ENCODE data around the gene HDGFL2. TPM values are rescaled to one million over a fixed set of nuclear protein-coding genes. Genes with fewer than 3 reads are reported as not detected.

Gene HDGFL2
- total and polyA plus RNA-seq, 9 donors = 35.0 to 97.7 (median 83.3) TPM

DNA sequence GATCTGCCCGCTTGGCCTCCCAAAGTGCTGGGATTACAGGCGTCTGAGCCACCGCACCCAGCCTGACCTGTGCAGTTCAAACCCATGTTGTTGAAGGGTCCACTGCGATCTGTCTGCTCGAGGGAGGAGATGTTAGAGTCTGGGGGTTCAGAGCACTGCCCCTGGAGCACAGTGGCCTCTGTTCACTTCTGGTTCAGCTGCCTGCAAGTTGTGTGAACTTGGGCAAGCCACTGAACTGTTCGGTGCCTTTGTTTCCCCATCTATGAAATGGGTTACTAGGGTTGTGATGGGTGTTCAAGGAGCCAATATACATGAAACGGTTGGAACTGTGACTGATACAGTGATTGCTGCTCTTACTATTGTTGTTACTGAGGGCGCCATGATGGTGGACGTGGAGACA is 61.2 kb downstream of the HDGFL2 start:
- Histone ChIP-seq H3K4me3 (ENCODE audit: low read length) (no peak overlapping the region), H3K4me1 (ENCODE audit: control insufficient read depth, insufficient read depth, low read length) (peaks cover 27% of the 10 kb centered on the region), H3K36me3 (ENCODE audit: control insufficient read depth, insufficient read depth, low read length) (no peaks in the 10 kb centered on the region), H3K27me3 (ENCODE audit: control insufficient read depth, insufficient read depth, low read length) (peaks cover 8% of the 10 kb centered on the region), H3K27ac (ENCODE audit: low read length) (no peak overlapping the region), H3K9me3 (replicated peaks; ENCODE audit: control insufficient read depth, low read depth, low read length) (no peaks in the 10 kb centered on the region)
- DNase-seq = no peak
- 75% methylated on average over 7 of the region's 9 CpGs for WGBS (ENCODE audit: insufficient coverage)

- peaks cover 8% of the 10 kb centered on the region for H3K27me3 ChIP-seq (ENCODE audit: control insufficient read depth, insufficient read depth, low read length)
- WGBS (ENCODE audit: insufficient coverage) = 74% methylated on average over 6 of the region's 9 CpGs
- no peaks in the 10 kb centered on the region for H3K9me3 ChIP-seq (replicated peaks; ENCODE audit: control insufficient read depth, low read depth, low read length)
- H3K36me3 ChIP-seq (ENCODE audit: control insufficient read depth, insufficient read depth, low read length) = no peaks in the 10 kb centered on the region
- no peak overlapping the region for H3K4me3 ChIP-seq (ENCODE audit: low read length)
- no peak for DNase-seq
- peaks cover 29% of the 10 kb centered on the region for H3K4me1 ChIP-seq (ENCODE audit: control insufficient read depth, insufficient read depth, low read length)
- H3K27ac ChIP-seq (ENCODE audit: low read length) = no peak overlapping the region
Observed at GRCh38 chr19:4533835-4534424, 61.8 kb downstream of the HDGFL2 start.

DNA sequence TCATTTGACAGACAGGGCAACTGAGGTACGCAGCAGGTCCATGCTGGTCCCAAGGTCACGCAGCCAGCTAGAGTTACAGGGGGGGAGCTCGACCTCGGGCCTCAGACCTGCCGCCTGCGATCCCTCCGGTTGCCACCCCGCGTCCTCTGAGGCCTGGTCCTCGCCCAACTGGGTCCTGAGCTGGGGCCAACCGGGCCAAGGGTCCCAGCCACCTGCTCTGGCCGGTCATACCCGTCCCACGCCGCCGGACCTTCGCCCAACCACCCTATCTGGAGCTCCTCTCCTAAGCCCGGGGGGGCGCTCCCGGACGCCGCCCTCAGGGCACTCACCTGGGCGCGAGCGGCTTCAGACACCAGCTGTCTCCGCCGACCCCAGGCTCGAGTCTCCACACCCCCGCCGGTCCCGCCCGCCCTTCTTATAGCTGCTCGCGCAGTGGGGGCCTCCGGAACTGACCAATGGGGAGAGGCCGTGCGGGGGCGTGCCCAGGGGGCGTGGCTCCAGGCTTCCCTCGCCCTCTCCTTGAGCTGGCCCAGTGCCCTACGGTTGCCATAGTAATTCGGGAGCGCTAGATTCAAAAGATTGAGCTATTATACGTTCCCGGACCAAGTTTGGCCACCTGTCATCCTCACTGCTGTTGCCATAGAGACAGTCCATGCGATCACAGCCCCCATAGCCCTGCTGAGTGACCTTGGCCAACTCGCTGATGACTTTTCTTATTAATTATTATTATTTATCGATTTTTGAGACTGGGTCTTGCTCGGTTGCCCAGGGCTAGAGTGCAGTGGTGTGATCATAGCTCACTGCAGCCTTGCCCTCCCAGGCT is 63.0 kb downstream of the HDGFL2 start, which contains the start of gene PLIN5:
Gene PLIN5 (minus strand): TSS at position 389 of the 823 bp plus-strand sequence. CDS start 1,150 bp downstream, outside the sequence.
- DNase-seq = peak; percentile 68
- Histone ChIP-seq H3K9me3 (replicated peaks; ENCODE audit: control insufficient read depth, low read depth, low read length) (no peaks in the 10 kb centered on the region), H3K27me3 (ENCODE audit: control insufficient read depth, insufficient read depth, low read length) (peaks cover 8% of the 10 kb centered on the region), H3K27ac (ENCODE audit: low read length) (no peak within 1 kb of the TSS), H3K4me1 (ENCODE audit: control insufficient read depth, insufficient read depth, low read length) (peaks cover 29% of the 10 kb centered on the region), H3K36me3 (ENCODE audit: control insufficient read depth, insufficient read depth, low read length) (no peaks in the 10 kb centered on the region), H3K4me3 (ENCODE audit: low read length) (peak within 1 kb of the TSS; percentile 1)
- WGBS (ENCODE audit: insufficient coverage) = 3% methylated on average over 43 of the region's 49 CpGs

DNA sequence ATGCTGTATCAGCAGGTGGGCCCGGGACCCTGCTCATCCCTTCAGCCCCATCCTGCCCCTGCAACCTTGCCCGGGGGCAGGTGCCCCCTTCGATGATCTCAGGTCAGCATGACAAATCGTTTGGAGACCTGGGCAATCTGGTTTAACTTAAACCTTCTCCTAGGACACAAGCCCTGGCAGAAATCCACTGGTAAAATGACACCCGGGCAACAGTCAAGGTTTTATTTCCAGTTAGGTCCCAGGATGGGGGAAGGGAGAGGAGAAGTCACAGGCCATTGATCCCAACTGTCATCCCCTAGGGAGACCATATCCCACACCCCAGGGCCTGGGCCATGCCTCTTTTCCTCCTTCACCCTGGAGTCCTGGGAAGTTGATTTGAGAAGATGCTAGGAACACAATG is 64.7 kb downstream of the HDGFL2 start:
- Histone ChIP-seq H3K36me3 (ENCODE audit: control insufficient read depth, insufficient read depth, low read length) (no peaks in the 10 kb centered on the region), H3K4me1 (ENCODE audit: control insufficient read depth, insufficient read depth, low read length) (peaks cover 29% of the 10 kb centered on the region), H3K27me3 (ENCODE audit: control insufficient read depth, insufficient read depth, low read length) (peaks cover 8% of the 10 kb centered on the region), H3K27ac (ENCODE audit: low read length) (no peak overlapping the region), H3K9me3 (replicated peaks; ENCODE audit: control insufficient read depth, low read depth, low read length) (peaks cover 8% of the 10 kb centered on the region), H3K4me3 (ENCODE audit: low read length) (no peak overlapping the region)
- WGBS (ENCODE audit: insufficient coverage) = 26% methylated on average over 4 of the region's 5 CpGs
- DNase-seq = no peak

DNA sequence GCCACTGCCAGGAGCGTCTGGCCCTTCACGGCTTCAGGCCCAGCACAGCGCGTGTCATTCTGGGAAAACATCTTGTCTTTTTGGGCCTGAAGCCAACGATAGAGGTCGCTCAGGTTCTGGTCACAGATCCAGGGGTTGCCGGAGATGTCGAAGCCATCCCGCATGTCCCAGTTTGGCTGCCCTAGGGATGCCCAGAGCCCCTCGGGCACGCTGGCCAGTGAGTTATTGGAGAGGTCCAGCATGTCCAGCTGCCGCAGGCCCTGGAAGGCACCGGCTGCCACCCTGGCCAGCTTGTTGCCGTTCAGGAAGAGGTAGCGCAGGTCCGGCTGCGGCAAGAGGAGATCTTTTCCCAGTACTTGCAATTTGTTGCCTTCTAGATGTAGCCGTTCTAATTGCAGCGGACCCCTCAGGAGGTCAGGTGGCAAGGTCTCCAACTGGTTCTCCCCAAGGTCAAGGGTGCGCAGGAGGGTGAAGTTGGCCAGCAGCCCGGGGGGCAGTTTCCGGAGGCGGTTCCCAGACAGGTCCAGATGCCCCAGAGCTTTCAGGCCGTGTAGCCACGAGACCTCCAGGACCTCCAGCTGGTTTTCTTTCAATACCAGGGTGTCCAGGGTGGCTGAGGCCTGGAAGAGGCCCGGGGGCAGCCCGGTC is 66.0 kb downstream of the HDGFL2 start:
- peaks cover 29% of the 10 kb centered on the region for H3K4me1 ChIP-seq (ENCODE audit: control insufficient read depth, insufficient read depth, low read length)
- peaks cover 8% of the 10 kb centered on the region for H3K9me3 ChIP-seq (replicated peaks; ENCODE audit: control insufficient read depth, low read depth, low read length)
- H3K27ac ChIP-seq (ENCODE audit: low read length) = no peak overlapping the region
- H3K27me3 ChIP-seq (ENCODE audit: control insufficient read depth, insufficient read depth, low read length) = peaks cover 8% of the 10 kb centered on the region
- H3K36me3 ChIP-seq (ENCODE audit: control insufficient read depth, insufficient read depth, low read length) = no peaks in the 10 kb centered on the region
- no peak overlapping the region for H3K4me3 ChIP-seq (ENCODE audit: low read length)
- WGBS (ENCODE audit: insufficient coverage) = 71% methylated on average over 27 of the region's 27 CpGs
- DNase-seq = no peak

- Histone ChIP-seq H3K4me1 (ENCODE audit: control insufficient read depth, insufficient read depth, low read length) (peaks cover 29% of the 10 kb centered on the region), H3K27ac (ENCODE audit: low read length) (no peak overlapping the region), H3K36me3 (ENCODE audit: control insufficient read depth, insufficient read depth, low read length) (no peaks in the 10 kb centered on the region), H3K9me3 (replicated peaks; ENCODE audit: control insufficient read depth, low read depth, low read length) (peaks cover 8% of the 10 kb centered on the region), H3K27me3 (ENCODE audit: control insufficient read depth, insufficient read depth, low read length) (peaks cover 8% of the 10 kb centered on the region), H3K4me3 (ENCODE audit: low read length) (no peak overlapping the region)
- 88% methylated on average over 13 of the region's 13 CpGs for whole genome bisulfite sequencing (ENCODE audit: insufficient coverage)
- no peak for DNase-seq
Observed at GRCh38 chr19:4538601-4538954, 66.5 kb downstream of the HDGFL2 start.

DNA sequence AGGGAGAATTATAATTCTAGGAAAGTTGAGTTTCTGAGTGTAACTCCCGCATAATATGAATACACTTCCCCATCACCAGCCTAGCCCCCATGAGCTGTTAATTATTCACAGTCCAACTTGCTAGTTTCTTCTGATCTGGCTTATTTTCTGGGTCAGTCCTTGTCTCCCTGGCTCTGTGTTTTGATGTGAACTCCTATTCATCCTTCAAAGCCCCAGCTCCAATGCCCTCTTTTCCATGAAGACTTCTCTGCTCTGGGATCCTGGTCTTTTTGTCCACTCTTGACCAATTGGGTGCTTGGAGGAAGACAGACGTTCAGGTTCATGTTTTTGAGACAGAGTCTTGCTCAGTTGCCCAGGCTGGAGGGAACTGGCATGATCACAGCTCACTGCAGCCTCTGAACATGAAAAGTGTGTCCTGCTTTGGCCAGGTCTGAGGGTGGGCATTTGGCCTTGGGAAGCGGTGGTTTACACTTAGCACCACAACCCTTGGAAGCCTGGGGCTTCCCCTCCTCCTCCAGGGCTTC is 67.1 kb downstream of the HDGFL2 start:
- Histone ChIP-seq H3K27me3 (ENCODE audit: control insufficient read depth, insufficient read depth, low read length) (peaks cover 8% of the 10 kb centered on the region), H3K4me1 (ENCODE audit: control insufficient read depth, insufficient read depth, low read length) (peaks cover 29% of the 10 kb centered on the region), H3K4me3 (ENCODE audit: low read length) (no peak overlapping the region), H3K9me3 (replicated peaks; ENCODE audit: control insufficient read depth, low read depth, low read length) (peaks cover 8% of the 10 kb centered on the region), H3K27ac (ENCODE audit: low read length) (no peak overlapping the region), H3K36me3 (ENCODE audit: control insufficient read depth, insufficient read depth, low read length) (no peaks in the 10 kb centered on the region)
- 50% methylated on average over 1 of the region's 3 CpGs for WGBS (ENCODE audit: insufficient coverage)
- DNase-seq = no peak

DNA sequence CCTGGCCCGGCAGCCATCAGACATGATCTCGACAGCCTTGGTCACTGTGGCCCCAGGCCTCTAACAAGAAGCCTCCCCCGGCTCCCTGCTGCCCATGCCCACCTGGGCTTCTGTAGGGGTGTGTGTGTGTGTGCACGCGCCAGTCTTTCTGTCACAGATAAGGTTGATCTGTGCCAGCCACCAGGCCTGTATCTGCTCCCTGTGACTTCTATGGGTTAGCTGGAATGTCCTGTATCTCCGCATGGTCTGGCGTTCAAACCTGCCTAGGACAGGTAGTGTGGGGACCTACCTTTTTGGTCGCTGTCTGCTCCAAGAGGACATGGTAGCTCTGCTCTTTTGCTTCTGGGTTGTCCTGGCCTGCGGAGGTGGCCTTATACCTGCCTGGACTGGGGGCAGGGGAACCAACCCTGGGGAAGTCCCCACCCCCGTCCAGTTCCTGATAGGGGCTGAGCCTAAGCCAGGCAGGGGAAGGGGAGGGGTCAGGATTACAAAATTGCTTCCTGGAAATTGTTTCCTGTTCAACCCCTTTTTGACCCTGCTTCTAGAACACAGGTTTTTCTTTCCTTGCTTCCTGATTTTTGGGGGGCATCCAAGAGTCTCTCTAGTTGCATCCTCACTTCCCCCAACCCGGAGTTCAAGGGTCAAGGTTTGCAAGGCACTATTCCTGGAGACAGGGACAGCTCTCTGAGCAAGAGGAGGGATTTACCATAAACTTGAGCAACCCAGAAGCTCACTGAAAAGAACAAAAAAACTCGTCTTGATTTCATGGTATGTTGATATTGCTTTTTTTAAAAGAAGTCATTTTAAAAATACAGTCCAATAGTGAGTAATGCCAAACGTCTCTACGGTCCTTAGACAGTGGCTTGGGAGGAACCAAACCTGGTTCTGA is 67.8 kb downstream of the HDGFL2 start, which contains the start of gene LRG1:
Gene LRG1 (minus strand): TSS at position 344 of the 889 bp plus-strand sequence. CDS start 23 bp downstream, at position 321.
- no peak within 1 kb of the TSS for H3K4me3 ChIP-seq (ENCODE audit: low read length)
- no peaks in the 10 kb centered on the region for H3K36me3 ChIP-seq (ENCODE audit: control insufficient read depth, insufficient read depth, low read length)
- peaks cover 8% of the 10 kb centered on the region for H3K9me3 ChIP-seq (replicated peaks; ENCODE audit: control insufficient read depth, low read depth, low read length)
- peak within 1 kb of the TSS; percentile 55 for H3K27ac ChIP-seq (ENCODE audit: low read length)
- peaks cover 25% of the 10 kb centered on the region for H3K4me1 ChIP-seq (ENCODE audit: control insufficient read depth, insufficient read depth, low read length)
- WGBS (ENCODE audit: insufficient coverage) = 71% methylated on average over 8 of the region's 14 CpGs
- peak; percentile 62 for DNase-seq
- peaks cover 4% of the 10 kb centered on the region for H3K27me3 ChIP-seq (ENCODE audit: control insufficient read depth, insufficient read depth, low read length)

DNA sequence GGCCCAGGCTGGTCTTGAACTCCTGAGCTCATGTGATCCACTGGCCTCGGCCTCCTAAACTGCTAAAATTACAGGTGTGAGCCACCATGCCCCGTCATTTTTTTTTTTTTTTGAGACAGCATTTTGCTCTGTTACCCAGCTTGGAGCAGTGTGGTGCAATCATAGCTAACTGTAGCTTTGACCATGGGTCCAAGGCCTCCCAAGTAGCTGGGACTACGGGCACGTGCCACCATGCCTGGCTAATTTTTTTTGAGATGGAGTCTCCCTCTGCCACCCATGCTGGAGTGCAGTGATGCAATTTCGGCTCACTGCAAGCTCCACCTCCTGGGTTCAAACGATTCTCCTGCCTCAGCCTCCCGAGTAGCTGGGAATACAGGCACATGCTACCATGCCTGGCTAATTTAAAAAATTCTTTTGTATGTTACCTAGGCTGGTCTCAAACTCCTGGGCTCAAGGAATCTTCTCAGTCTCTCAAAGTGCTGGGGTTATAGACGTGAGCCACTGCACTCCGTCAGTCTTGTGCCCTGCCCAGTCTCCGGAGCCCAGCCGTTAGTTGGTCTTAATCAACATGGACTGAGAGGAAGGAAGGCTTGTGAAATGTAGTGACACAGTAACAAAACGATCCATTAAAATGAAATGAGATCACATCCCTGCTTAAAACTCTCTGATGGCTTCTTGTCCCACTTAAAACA is 69.2 kb downstream of the HDGFL2 start:
- no peak overlapping the region for H3K27ac ChIP-seq (ENCODE audit: low read length)
- no peaks in the 10 kb centered on the region for H3K36me3 ChIP-seq (ENCODE audit: control insufficient read depth, insufficient read depth, low read length)
- H3K4me1 ChIP-seq (ENCODE audit: control insufficient read depth, insufficient read depth, low read length) = peaks cover 17% of the 10 kb centered on the region
- no peak for DNase-seq
- peaks cover 8% of the 10 kb centered on the region for H3K9me3 ChIP-seq (replicated peaks; ENCODE audit: control insufficient read depth, low read depth, low read length)
- WGBS (ENCODE audit: insufficient coverage) = 89% methylated on average over 4 of the region's 12 CpGs
- no peak overlapping the region for H3K4me3 ChIP-seq (ENCODE audit: low read length)
- H3K27me3 ChIP-seq (ENCODE audit: control insufficient read depth, insufficient read depth, low read length) = no peaks in the 10 kb centered on the region

Measured in muscle of leg (tissue), 11 donors.